Stimulated activated effector memory CD8-positive, alpha-beta T cell treated with anti-CD3 and anti-CD28 coated beads, Interleukin-12 subunit alpha, Interleukin-12 subunit beta, amount 100 ng/mL, for 72 hours (primary cell): ENCODE measurements around the gene NBPF9.
"Not testable (repeated sequence)": the region's sequence is repeated elsewhere in the genome, so short reads cannot be mapped to it uniquely, and the experiment has no call there.

Experiments
- ATAC-seq: fragments of 150-1000 bp; cut with Tn5 transposase; 2 replicates; pipeline ENCODE4 v1.10.0; 2021
- DNase-seq, 2 donors: peaks; one replicate each; pipeline ENCODE4 v3.0.0; 2021 to 2022; ENCODE audit warnings: low spot score in 2 of 2
- H3K27ac Mint-ChIP-seq: one replicate; pipeline ENCODE4 v1.8.0; 2022; ENCODE audit warnings: mild to moderate bottlenecking, mixed read lengths
- H3K36me3 Mint-ChIP-seq: one replicate; pipeline ENCODE4 v1.8.0; 2022; ENCODE audit warnings: mild to moderate bottlenecking, mixed read lengths
- H3K4me1 Mint-ChIP-seq: one replicate; pipeline ENCODE4 v1.8.0; 2022; ENCODE audit warnings: mixed read lengths
- H3K4me3 Mint-ChIP-seq: one replicate; pipeline ENCODE4 v1.8.0; 2022; ENCODE audit warnings: mild to moderate bottlenecking, mixed read lengths
- H3K9me3 Mint-ChIP-seq: one replicate; pipeline ENCODE4 v1.8.0; 2022; ENCODE audit warnings: mixed read lengths

NBPF9 gene

DNA sequence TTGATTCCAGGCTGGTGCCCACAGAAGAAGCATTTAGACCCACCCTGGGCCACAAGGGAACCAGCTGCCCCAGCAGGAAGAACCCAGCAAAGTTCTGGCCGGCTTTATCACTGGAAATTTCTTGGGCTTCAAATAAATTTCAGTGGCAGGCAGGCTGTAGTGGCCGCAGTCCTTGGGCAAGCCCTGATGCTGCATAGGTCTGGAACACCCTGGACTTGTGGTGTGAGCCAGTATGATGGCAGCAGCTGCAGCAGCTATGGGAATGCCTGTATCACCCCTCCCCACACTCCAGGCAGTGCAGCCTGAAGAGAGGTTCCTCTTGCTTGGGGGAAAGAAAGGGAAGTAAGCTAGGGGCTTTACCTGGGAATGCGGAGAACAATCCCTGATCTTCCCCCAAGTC is 69.4 kb downstream of the NBPF9 start:
- ATAC-seq, H3K9me3 Mint-ChIP-seq, H3K36me3 Mint-ChIP-seq, H3K4me1 Mint-ChIP-seq, H3K4me3 Mint-ChIP-seq, DNase-seq, H3K27ac Mint-ChIP-seq: not testable (repeated sequence)

GRCh38 chr1:149024327-149024726 is 79.0 kb downstream of the NBPF9 start:
- DNase-seq, result not testable (repeated sequence)

DNA sequence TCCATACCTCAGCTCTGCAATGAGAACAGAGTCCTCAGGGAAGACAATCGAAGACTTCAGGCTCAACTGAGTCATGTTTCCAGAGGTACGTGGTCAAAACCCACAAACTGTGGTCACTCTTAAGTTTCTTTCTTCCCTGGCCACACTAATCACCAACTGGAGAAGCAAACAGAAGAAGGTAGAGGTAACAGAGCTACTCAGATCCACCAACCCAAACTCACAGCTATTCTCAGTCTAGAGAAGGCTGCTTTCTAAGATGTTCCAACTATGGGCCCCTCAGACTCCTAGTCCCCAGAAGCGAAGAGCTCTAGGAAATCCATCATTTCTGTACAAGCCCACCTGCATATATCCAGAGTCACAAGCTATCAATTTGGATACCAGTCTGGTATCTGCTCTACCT is 84.8 kb downstream of the NBPF9 start:
- ATAC-seq, result peak; percentile 11
- H3K4me1 Mint-ChIP-seq, H3K9me3 Mint-ChIP-seq: not testable (repeated sequence)

More at GRCh38 chr1:149024327-149024726, 79.0 kb downstream of the NBPF9 start:
- not testable (repeated sequence) for H3K36me3 Mint-ChIP-seq, H3K9me3 Mint-ChIP-seq, H3K4me1 Mint-ChIP-seq, H3K27ac Mint-ChIP-seq, H3K4me3 Mint-ChIP-seq, ATAC-seq

DNA sequence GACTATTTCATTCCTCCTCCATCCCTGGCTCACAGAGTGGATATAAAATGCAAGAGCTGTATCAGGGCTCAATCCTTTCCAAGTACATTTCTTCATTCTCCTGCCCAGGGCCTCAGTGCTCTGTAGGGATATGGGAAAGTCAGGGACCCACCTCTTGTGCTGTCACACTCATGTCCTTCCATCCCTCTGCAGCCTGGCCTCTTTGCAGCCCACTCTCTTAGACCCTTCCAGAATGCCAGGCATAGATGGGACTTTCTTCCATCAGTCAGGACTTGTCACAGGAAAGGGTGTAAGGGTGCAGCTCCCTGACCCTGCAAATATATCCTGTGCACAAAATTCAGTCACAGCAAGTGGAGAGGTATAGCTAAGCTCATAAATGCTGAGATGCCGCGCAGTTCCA is 86.7 kb downstream of the NBPF9 start:
- not testable (repeated sequence) for ATAC-seq, H3K4me3 Mint-ChIP-seq, H3K27ac Mint-ChIP-seq, DNase-seq, H3K4me1 Mint-ChIP-seq, H3K9me3 Mint-ChIP-seq, H3K36me3 Mint-ChIP-seq

More for the DNA sequence above, 84.8 kb downstream of the NBPF9 start:
- not testable (repeated sequence) for H3K36me3 Mint-ChIP-seq, DNase-seq, H3K27ac Mint-ChIP-seq, H3K4me3 Mint-ChIP-seq

DNA sequence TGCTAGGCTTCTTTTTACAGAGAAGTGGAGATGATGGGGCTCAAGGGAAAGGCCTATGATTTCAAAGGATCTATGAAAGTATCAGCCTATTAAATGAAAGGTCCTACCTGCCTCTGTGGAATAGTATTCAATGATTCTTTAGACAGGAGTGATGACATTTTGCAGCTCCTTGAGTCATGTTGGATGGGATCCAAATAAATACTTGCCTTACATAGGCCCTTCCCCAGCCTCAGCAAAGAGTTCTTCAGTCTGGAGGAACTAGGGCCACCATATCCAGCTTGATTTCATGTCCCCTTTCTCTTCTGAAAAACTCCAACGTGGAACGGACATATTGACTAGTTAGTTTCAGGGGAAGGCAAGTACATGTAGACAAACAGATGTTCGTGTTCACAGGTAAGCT is 87.8 kb downstream of the NBPF9 start:
- not testable (repeated sequence) for DNase-seq, H3K4me1 Mint-ChIP-seq, ATAC-seq, H3K4me3 Mint-ChIP-seq, H3K9me3 Mint-ChIP-seq, H3K27ac Mint-ChIP-seq, H3K36me3 Mint-ChIP-seq

- DNase-seq, H3K4me1 Mint-ChIP-seq, H3K9me3 Mint-ChIP-seq, H3K36me3 Mint-ChIP-seq, H3K27ac Mint-ChIP-seq, ATAC-seq, H3K4me3 Mint-ChIP-seq: not testable (repeated sequence)
These were observed 89.8 kb downstream of the NBPF9 start for GRCh38 chr1:149013513-149013912.

DNA sequence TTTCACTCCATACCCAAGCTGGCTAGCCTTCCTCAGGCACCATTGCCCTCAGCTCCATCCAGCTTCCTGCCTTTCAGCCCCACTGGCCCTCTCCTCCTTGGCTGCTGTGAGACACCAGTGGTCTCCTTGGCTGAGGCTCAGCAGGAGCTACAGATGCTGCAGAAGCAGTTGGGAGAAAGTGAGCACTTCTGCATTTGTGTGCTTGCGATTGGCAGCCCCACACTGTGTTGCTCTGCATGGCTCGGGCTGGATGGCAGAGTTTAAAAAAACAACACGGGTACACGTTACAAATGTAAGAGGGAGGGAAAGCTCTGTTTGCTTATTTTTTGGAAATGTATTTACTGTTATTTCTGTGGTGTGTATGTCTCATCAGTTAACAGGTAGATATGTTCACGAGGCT is 90.8 kb downstream of the NBPF9 start:
- not testable (repeated sequence) for DNase-seq, ATAC-seq, H3K4me3 Mint-ChIP-seq, H3K36me3 Mint-ChIP-seq, H3K4me1 Mint-ChIP-seq, H3K9me3 Mint-ChIP-seq, H3K27ac Mint-ChIP-seq

GRCh38 chr1:149009761-149010160 is 93.6 kb downstream of the NBPF9 start:
- not testable (repeated sequence) for DNase-seq, H3K27ac Mint-ChIP-seq, H3K4me3 Mint-ChIP-seq, H3K9me3 Mint-ChIP-seq, H3K4me1 Mint-ChIP-seq, ATAC-seq, H3K36me3 Mint-ChIP-seq

DNA sequence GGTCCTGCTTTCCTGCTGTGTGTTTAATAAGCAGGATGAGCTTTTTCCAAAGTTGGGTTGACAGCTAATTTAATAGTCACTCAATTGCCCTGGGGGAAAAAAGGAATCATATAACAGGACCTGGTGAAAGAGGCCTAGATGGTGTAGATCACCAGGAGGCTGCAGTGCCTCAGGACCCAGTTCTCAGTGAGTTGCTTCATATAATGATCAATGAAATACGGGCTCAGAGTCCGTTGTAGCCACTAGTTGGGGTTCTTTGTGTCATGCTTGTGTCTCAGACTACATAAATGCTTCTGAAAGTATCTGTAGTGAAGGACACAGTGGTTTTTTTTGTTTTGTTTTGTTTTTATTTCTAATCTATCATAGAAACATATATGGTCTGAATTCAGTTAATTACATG is 94.6 kb downstream of the NBPF9 start:
- H3K4me1 Mint-ChIP-seq, ATAC-seq, DNase-seq, H3K36me3 Mint-ChIP-seq, H3K4me3 Mint-ChIP-seq, H3K27ac Mint-ChIP-seq, H3K9me3 Mint-ChIP-seq: not testable (repeated sequence)

GRCh38 chr1:149008326-149008725 is 95.0 kb downstream of the NBPF9 start:
- not testable (repeated sequence) for H3K36me3 Mint-ChIP-seq, H3K4me1 Mint-ChIP-seq, ATAC-seq, DNase-seq, H3K27ac Mint-ChIP-seq, H3K4me3 Mint-ChIP-seq, H3K9me3 Mint-ChIP-seq
